ENCODE data around the gene UBAC2.

UBAC2 gene

DNA sequence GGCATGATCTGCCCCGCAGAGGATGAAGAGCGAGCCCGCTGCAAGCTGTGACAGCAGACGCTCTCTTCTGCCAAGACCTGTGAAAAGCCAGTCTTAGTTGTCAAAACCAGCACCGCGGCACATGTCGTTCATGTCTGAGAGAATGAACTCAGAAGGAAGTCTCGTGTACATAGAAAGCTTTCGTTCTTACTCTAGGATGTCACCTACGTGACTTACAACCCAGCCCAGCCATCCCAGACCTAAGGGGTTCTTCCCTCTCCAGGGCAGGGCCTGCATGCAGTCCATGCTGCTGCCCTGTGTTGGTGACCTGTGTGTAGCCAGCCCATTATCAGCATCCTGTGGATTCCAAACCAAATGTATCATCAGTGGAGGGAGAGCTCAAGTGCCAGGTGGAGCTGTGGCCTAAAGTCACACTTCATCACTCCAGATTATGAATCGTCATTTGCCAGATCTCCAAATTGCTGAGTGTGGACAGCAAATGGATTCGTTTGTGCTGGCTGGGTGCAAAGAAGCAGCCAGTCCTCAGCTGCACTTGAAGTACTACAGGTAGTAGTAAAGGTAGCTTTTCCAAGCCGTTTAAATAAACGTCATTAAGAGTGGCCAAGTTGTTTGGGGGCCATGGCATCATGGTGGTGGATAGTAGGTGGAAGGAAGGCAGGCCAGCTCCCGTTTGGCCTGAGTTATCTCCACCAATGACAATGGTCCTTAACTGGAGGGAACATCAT is 180.4 kb downstream of the UBAC2 start:
- Histone ChIP-seq H3K36me3 (ENCODE audit: control insufficient read depth in 5 of 5, insufficient read depth in 5 of 5, low read length in 5 of 5) (peaks cover 4 to 48% (median 29%) of the 10 kb centered on the region in 5 donors), H3K9ac (ENCODE audit: low read length in 5 of 5) (no peak overlapping the region), H3K9me3 (ENCODE audit: control insufficient read depth in 5 of 5, low read length in 5 of 5) (no peaks in the 10 kb centered on the region), H3K4me1 (ENCODE audit: control insufficient read depth in 5 of 5, insufficient read depth in 5 of 5, low read length in 5 of 5) (peaks cover 0 to 11% (median 0%) of the 10 kb centered on the region in 5 donors), H3K27me3 (ENCODE audit: control insufficient read depth in 5 of 5, insufficient read depth in 4 of 5, low read length in 5 of 5) (no peaks in the 10 kb centered on the region), H3K27ac (ENCODE audit: low read depth, low read length) (no peak overlapping the region), H3K4me3 (ENCODE audit: low read depth in 1 of 5, low read length in 5 of 5) (no peak overlapping the region)

- peaks cover 4 to 48% (median 30%) of the 10 kb centered on the region in 5 donors for H3K36me3 ChIP-seq (ENCODE audit: control insufficient read depth in 5 of 5, insufficient read depth in 5 of 5, low read length in 5 of 5)
- H3K27me3 ChIP-seq (ENCODE audit: control insufficient read depth in 5 of 5, insufficient read depth in 4 of 5, low read length in 5 of 5): no peaks in the 10 kb centered on the region
- no peak overlapping the region for H3K9ac ChIP-seq (ENCODE audit: low read length in 5 of 5)
- H3K4me3 ChIP-seq (ENCODE audit: low read depth in 1 of 5, low read length in 5 of 5): no peak overlapping the region
- no peaks in the 10 kb centered on the region for H3K9me3 ChIP-seq (ENCODE audit: control insufficient read depth in 5 of 5, low read length in 5 of 5)
- H3K4me1 ChIP-seq (ENCODE audit: control insufficient read depth in 5 of 5, insufficient read depth in 5 of 5, low read length in 5 of 5): peaks cover 0 to 9% (median 0%) of the 10 kb centered on the region in 5 donors
- no peak overlapping the region for H3K27ac ChIP-seq (ENCODE audit: low read depth, low read length)
Observed at GRCh38 chr13:99381766-99382165, 181.1 kb downstream of the UBAC2 start.

DNA sequence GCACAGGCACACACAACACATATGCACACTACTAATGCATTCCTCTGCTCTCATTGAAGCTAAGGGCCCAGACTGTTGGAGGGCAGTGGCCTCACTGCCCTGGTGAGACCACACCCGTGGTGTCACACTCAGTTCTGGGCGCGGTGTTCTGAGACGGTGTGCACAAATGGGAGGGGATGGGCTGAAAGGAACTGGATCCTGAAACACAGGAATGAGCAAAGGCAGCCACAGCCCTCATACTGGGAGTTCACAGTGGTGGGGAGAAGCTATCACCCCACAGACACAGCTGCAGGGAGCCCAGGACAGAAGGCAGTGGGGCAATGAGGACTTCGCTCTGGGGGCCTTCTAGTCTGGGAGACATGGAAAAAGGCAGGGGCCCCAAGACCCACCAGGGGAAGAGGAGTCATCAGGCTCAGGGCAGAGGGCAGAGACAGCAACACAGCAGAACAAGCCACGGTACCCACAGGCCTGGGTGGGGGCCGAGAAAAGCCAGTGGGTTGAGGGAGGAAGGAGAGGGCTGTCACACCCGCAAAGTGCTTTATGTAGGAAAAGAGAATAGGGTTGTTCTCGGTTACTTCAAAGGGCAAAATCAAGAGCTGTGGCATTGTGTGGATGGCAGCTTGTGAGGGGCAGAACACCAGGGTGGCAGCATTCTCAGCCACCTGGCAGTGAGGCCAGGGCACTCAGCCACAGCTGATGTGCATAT is 181.9 kb downstream of the UBAC2 start:
- no peaks in the 10 kb centered on the region for H3K27me3 ChIP-seq (ENCODE audit: control insufficient read depth in 5 of 5, insufficient read depth in 4 of 5, low read length in 5 of 5)
- H3K9ac ChIP-seq (ENCODE audit: low read length in 5 of 5): no peak overlapping the region
- no peak overlapping the region for H3K27ac ChIP-seq (ENCODE audit: low read depth, low read length)
- H3K4me3 ChIP-seq (ENCODE audit: low read depth in 1 of 5, low read length in 5 of 5): no peak overlapping the region
- H3K4me1 ChIP-seq (ENCODE audit: control insufficient read depth in 5 of 5, insufficient read depth in 5 of 5, low read length in 5 of 5): peaks cover 0 to 11% (median 0%) of the 10 kb centered on the region in 5 donors
- no peaks in the 10 kb centered on the region for H3K9me3 ChIP-seq (ENCODE audit: control insufficient read depth in 5 of 5, low read length in 5 of 5)
- peaks cover 4 to 48% (median 28%) of the 10 kb centered on the region in 5 donors for H3K36me3 ChIP-seq (ENCODE audit: control insufficient read depth in 5 of 5, insufficient read depth in 5 of 5, low read length in 5 of 5)

GRCh38 chr13:99383511-99383921 is 182.9 kb downstream of the UBAC2 start:
- Histone ChIP-seq H3K27ac (ENCODE audit: low read depth, low read length) (no peak overlapping the region), H3K4me3 (ENCODE audit: low read depth in 1 of 5, low read length in 5 of 5) (no peak overlapping the region), H3K9ac (ENCODE audit: low read length in 5 of 5) (no peak overlapping the region), H3K27me3 (ENCODE audit: control insufficient read depth in 5 of 5, insufficient read depth in 4 of 5, low read length in 5 of 5) (no peaks in the 10 kb centered on the region), H3K36me3 (ENCODE audit: control insufficient read depth in 5 of 5, insufficient read depth in 5 of 5, low read length in 5 of 5) (peaks cover 4 to 42% (median 26%) of the 10 kb centered on the region in 5 donors), H3K4me1 (ENCODE audit: control insufficient read depth in 5 of 5, insufficient read depth in 5 of 5, low read length in 5 of 5) (peaks cover 0 to 11% (median 0%) of the 10 kb centered on the region in 5 donors), H3K9me3 (ENCODE audit: control insufficient read depth in 5 of 5, low read length in 5 of 5) (no peaks in the 10 kb centered on the region)

DNA sequence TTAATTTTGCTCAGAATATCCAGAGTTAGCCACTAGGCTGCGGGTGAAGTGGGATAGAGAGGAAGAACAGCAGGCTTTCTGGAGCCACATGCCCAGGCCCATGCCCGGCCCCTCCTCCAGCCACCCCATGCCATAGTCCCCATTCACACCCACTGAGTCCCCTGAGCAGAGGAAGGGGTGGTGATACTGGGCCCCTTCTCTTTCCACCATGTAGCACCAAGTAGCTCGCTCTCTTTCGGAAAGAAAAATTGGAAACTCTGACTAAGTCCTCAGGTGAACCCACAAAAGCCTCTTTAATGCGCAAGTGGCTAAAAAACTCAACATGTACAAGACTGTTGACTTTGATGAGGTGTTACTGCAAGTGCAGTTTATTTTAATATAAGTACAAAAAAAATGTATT is 183.3 kb downstream of the UBAC2 start:
- H3K9ac ChIP-seq (ENCODE audit: low read length in 5 of 5): no peak overlapping the region
- peaks cover 4 to 42% (median 26%) of the 10 kb centered on the region in 5 donors for H3K36me3 ChIP-seq (ENCODE audit: control insufficient read depth in 5 of 5, insufficient read depth in 5 of 5, low read length in 5 of 5)
- H3K4me1 ChIP-seq (ENCODE audit: control insufficient read depth in 5 of 5, insufficient read depth in 5 of 5, low read length in 5 of 5): peaks cover 0 to 11% (median 0%) of the 10 kb centered on the region in 5 donors
- H3K9me3 ChIP-seq (ENCODE audit: control insufficient read depth in 5 of 5, low read length in 5 of 5): no peaks in the 10 kb centered on the region
- H3K27me3 ChIP-seq (ENCODE audit: control insufficient read depth in 5 of 5, insufficient read depth in 4 of 5, low read length in 5 of 5): no peaks in the 10 kb centered on the region
- no peak overlapping the region for H3K4me3 ChIP-seq (ENCODE audit: low read depth in 1 of 5, low read length in 5 of 5)
- no peak overlapping the region for H3K27ac ChIP-seq (ENCODE audit: low read depth, low read length)

DNA sequence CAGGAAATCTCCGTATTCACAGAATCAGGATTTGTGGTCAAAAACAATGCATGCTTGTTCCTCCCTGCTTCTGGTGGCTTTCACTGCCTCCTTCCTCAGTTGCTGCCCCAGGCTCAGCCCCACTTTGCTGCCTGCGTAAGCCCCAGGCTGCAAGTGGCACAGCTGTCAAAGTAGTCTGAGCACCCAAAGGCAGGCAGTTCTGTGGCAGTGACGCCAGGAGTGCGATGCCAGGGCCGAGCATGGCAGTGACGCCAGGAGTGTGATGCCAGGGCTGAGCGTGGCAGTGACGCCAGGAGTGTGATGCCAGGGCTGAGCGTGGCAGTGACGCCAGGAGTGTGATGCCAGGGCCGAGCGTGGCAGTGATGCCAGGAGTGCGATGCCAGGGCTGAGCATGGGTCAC is 183.8 kb downstream of the UBAC2 start:
- Histone ChIP-seq H3K27me3 (ENCODE audit: control insufficient read depth in 5 of 5, insufficient read depth in 4 of 5, low read length in 5 of 5) (no peaks in the 10 kb centered on the region), H3K4me3 (ENCODE audit: low read depth in 1 of 5, low read length in 5 of 5) (no peak overlapping the region), H3K9ac (ENCODE audit: low read length in 5 of 5) (no peak overlapping the region), H3K4me1 (ENCODE audit: control insufficient read depth in 5 of 5, insufficient read depth in 5 of 5, low read length in 5 of 5) (peaks cover 0 to 11% (median 0%) of the 10 kb centered on the region in 5 donors), H3K9me3 (ENCODE audit: control insufficient read depth in 5 of 5, low read length in 5 of 5) (no peaks in the 10 kb centered on the region), H3K27ac (ENCODE audit: low read depth, low read length) (no peak overlapping the region), H3K36me3 (ENCODE audit: control insufficient read depth in 5 of 5, insufficient read depth in 5 of 5, low read length in 5 of 5) (peaks cover 2 to 42% (median 26%) of the 10 kb centered on the region in 5 donors)

- H3K27ac ChIP-seq (ENCODE audit: low read depth, low read length): no peak overlapping the region
Observed at GRCh38 chr13:99385161-99385560, 184.5 kb downstream of the UBAC2 start.

DNA sequence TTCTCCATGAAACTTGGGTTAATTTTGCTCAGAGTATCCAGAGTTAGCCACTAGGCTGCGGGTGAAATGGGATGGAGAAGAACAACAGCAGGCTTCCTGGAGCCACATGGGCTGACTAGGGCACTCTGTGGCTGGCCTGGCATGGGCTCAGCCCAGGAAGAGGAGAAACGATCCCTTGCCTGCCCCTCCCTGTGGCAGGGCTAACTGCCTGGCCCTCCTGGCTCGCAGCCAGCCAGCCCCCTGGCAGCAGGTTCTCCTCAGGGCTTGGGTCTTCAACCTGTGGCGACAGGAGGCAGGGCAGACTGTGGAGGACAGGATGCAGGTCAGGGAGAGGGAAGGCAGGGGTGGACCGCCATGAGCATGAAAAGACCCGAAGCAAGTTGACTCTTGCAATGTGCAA is 185.3 kb downstream of the UBAC2 start:
- no peaks in the 10 kb centered on the region for H3K27me3 ChIP-seq (ENCODE audit: control insufficient read depth in 5 of 5, insufficient read depth in 4 of 5, low read length in 5 of 5)
- no peak overlapping the region for H3K9ac ChIP-seq (ENCODE audit: low read length in 5 of 5)
- no peak overlapping the region for H3K27ac ChIP-seq (ENCODE audit: low read depth, low read length)
- no peaks in the 10 kb centered on the region for H3K9me3 ChIP-seq (ENCODE audit: control insufficient read depth in 5 of 5, low read length in 5 of 5)
- no peak overlapping the region for H3K4me3 ChIP-seq (ENCODE audit: low read depth in 1 of 5, low read length in 5 of 5)
- peaks cover 0 to 11% (median 0%) of the 10 kb centered on the region in 5 donors for H3K4me1 ChIP-seq (ENCODE audit: control insufficient read depth in 5 of 5, insufficient read depth in 5 of 5, low read length in 5 of 5)
- H3K36me3 ChIP-seq (ENCODE audit: control insufficient read depth in 5 of 5, insufficient read depth in 5 of 5, low read length in 5 of 5): peaks cover 0 to 30% (median 23%) of the 10 kb centered on the region in 5 donors

More at GRCh38 chr13:99385161-99385560, 184.5 kb downstream of the UBAC2 start:
- no peaks in the 10 kb centered on the region for H3K27me3 ChIP-seq (ENCODE audit: control insufficient read depth in 5 of 5, insufficient read depth in 4 of 5, low read length in 5 of 5)
- H3K4me1 ChIP-seq (ENCODE audit: control insufficient read depth in 5 of 5, insufficient read depth in 5 of 5, low read length in 5 of 5): peaks cover 0 to 11% (median 0%) of the 10 kb centered on the region in 5 donors
- peaks cover 0 to 38% (median 25%) of the 10 kb centered on the region in 5 donors for H3K36me3 ChIP-seq (ENCODE audit: control insufficient read depth in 5 of 5, insufficient read depth in 5 of 5, low read length in 5 of 5)
- H3K9me3 ChIP-seq (ENCODE audit: control insufficient read depth in 5 of 5, low read length in 5 of 5): no peaks in the 10 kb centered on the region
- H3K9ac ChIP-seq (ENCODE audit: low read length in 5 of 5): no peak overlapping the region
- no peak overlapping the region for H3K4me3 ChIP-seq (ENCODE audit: low read depth in 1 of 5, low read length in 5 of 5)

DNA sequence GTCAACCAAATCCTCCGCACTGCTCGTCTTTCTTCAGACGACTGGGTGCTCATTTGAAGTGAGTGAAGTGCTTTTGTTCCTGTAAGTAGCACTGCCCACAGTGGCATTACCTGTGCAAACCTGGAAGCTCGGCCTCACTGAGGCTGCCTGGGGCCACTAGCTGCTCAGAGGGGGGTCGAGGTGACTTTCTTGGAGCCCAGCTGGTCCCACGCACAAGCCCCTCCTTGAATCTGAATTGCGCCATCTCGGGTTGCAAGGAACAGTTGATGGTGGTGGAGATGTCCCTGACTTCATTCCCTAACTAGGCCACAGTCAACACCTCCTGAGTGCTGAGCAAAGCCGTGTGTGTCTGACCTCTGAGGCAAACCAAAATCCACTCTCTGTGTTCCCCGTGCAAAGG is 185.8 kb downstream of the UBAC2 start:
- H3K27ac ChIP-seq (ENCODE audit: low read depth, low read length): no peak overlapping the region
- H3K27me3 ChIP-seq (ENCODE audit: control insufficient read depth in 5 of 5, insufficient read depth in 4 of 5, low read length in 5 of 5): no peaks in the 10 kb centered on the region
- H3K9ac ChIP-seq (ENCODE audit: low read length in 5 of 5): no peak overlapping the region
- H3K4me1 ChIP-seq (ENCODE audit: control insufficient read depth in 5 of 5, insufficient read depth in 5 of 5, low read length in 5 of 5): peaks cover 0 to 11% (median 0%) of the 10 kb centered on the region in 5 donors
- peaks cover 0 to 26% (median 18%) of the 10 kb centered on the region in 5 donors for H3K36me3 ChIP-seq (ENCODE audit: control insufficient read depth in 5 of 5, insufficient read depth in 5 of 5, low read length in 5 of 5)
- no peak overlapping the region for H3K4me3 ChIP-seq (ENCODE audit: low read depth in 1 of 5, low read length in 5 of 5)
- H3K9me3 ChIP-seq (ENCODE audit: control insufficient read depth in 5 of 5, low read length in 5 of 5): no peaks in the 10 kb centered on the region
